H1 (cell line): Measurements from ENCODE around the gene WDR1. TPM values are rescaled to one million over a fixed set of nuclear protein-coding genes. Genes with fewer than 3 reads are reported as not detected.

Experiments
- CTBP2 ChIP-seq: IDR thresholded peaks from 2 replicates; pipeline ENCODE4 v1.7.0; 2011; ENCODE audit warnings: borderline replicate concordance, mild to moderate bottlenecking, moderate library complexity, mixed read lengths, low read length; ENCODE audit not compliant: insufficient read depth, insufficient read length
- KDM4A ChIP-seq: IDR thresholded peaks from one replicate; pipeline ENCODE4 v1.7.1; 2012; ENCODE audit warnings: low read depth, mild to moderate bottlenecking, moderate library complexity, low read length, inconsistent platforms; ENCODE audit not compliant: severe bottlenecking
- RAD21 ChIP-seq, 2 experiments: IDR thresholded peaks in 1 of 2; conservative IDR thresholded peaks in 1 of 2; 2 replicates each; pipeline ENCODE4 v1.6.1; 2011; ENCODE audit warnings: low read depth in 2 of 2, low read length in 2 of 2, improper control_type of control experiment in 1 of 2, inconsistent platforms in 1 of 2, mild to moderate bottlenecking in 1 of 2, moderate library complexity in 1 of 2
- TAF7 ChIP-seq: optimal IDR thresholded peaks from 2 replicates; pipeline ENCODE3; 2011; ENCODE audit warnings: low read depth, mild to moderate bottlenecking, inconsistent platforms, low read length, moderate library complexity, borderline replicate concordance
- polyA plus RNA-seq, 7 experiments: library from polyadenylated mRNA; depleted of rRNA in 3 of 7; stranded (reverse) in 5 of 7; unstranded in 2 of 7; fragments of >200 nt in 5 of 7; fragments of 200-250 nt in 2 of 7; gene quantifications; 1 replicate in 5 of 7; 2 replicates in 1 of 7; 4 replicates in 1 of 7; pipeline versions ENCODE4 v1.2.1 to v1.2.3, GENCODE V29; 2011 to 2013; ENCODE audit warnings: missing spikeins in 2 of 7, mixed read lengths in 2 of 7
- total RNA-seq: library from RNA; stranded (reverse); fragmentation: NEBNext Ultra II Directional; extraction: Animal tissue kit (Norgen Biotek cat#: 25700); gene quantifications from 2 replicates; pipeline ENCODE4 v1.2.1, GENCODE V29; 2021

Gene WDR1
- total and polyA plus RNA-seq, 2 of the 8 experiments (the other 6 are each of a cell fraction or from before 2014, with no cell fraction given) = 315 to 377 TPM

GRCh38 chr4:10159671-10160070 lies 43.1 kb upstream of the WDR1 start (continued):
- no peak for TF ChIP-seq TAF7
- no peak for TF ChIP-seq RAD21 (IDR thresholded peaks at IDR 0.05 in 1 of 2, conservative IDR thresholded peaks at IDR 0.05 in 1 of 2; ENCODE audit: low read depth in 2 of 2, low read length in 2 of 2)
- no peak for TF ChIP-seq KDM4A
- no peak for TF ChIP-seq CTBP2
